ENCODE results near the gene FXR1.

- no peak for TF ChIP-seq CTCF (IDR thresholded peaks at IDR 0.05)
- TF ChIP-seq POLR2A (IDR thresholded peaks at IDR 0.05) = no peak
- no peak for TF ChIP-seq POLR2AphosphoS5 (IDR thresholded peaks at IDR 0.05)
Observed at GRCh38 chr3:181006541-181006940, 94.1 kb downstream of the FXR1 start.

All from breast epithelium (tissue), 3 donors.